H1 (cell line): ENCODE results near the gene INHBA. TPM values are rescaled to one million over a fixed set of nuclear protein-coding genes. Genes with fewer than 3 reads are reported as not detected.

Source experiments
- ATF2 ChIP-seq: IDR thresholded peaks from 2 replicates; pipeline ENCODE4 v1.6.1; 2012; ENCODE audit warnings: low read length, inconsistent platforms
- polyA plus RNA-seq, 7 experiments: library from polyadenylated mRNA; depleted of rRNA in 3 of 7; stranded (reverse) in 5 of 7; unstranded in 2 of 7; fragments of >200 nt in 5 of 7; fragments of 200-250 nt in 2 of 7; gene quantifications; 1 replicate in 5 of 7; 2 replicates in 1 of 7; 4 replicates in 1 of 7; pipeline versions ENCODE4 v1.2.1 to v1.2.3, GENCODE V29; 2011 to 2013; ENCODE audit warnings: missing spikeins in 2 of 7, mixed read lengths in 2 of 7
- total RNA-seq: library from RNA; stranded (reverse); fragmentation: NEBNext Ultra II Directional; extraction: Animal tissue kit (Norgen Biotek cat#: 25700); gene quantifications from 2 replicates; pipeline ENCODE4 v1.2.1, GENCODE V29; 2021

The INHBA gene
- total and polyA plus RNA-seq, 2 of the 8 experiments (the other 6 are each of a cell fraction or from before 2014, with no cell fraction given): 1.1 to 2.7 TPM

GRCh38 chr7:41694495-41694894 is 8.4 kb downstream of the INHBA start (continued):
- no peak for TF ChIP-seq ATF2
